ENCODE measurements around the gene ANKRA2. TPM values are rescaled to one million over a fixed set of nuclear protein-coding genes. Genes with fewer than 3 reads are reported as not detected.

ANKRA2 gene
- total RNA-seq, 2 donors from 2014 or later, result 17.5 to 18.3 TPM

DNA sequence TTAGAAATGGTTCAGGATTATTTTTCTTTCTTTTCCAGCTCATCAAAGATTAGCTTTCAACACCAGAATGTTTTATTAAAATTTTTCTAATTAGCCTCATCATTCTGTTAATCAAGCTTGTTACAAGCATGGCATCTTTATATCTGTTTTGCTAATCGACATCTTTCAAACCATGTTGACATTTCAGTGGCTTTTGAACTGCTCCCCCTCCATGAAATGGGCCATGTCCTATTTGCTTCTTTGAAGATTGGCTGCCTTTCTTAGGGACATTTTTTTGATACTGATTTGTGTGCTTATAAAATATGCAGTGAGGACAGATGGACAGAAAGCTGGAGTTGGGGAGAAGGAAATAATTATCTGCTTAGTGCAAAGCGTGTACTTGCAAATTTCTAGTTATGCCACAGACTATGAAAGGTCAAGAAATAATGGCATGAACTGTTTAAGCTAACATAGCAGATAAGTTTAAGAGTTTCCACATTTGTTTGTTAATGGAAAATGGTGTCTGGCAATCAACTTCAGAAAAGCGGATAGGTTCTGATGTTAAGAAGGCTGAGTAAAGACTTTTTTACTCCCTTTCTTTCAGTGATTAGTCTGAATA, 39.7 kb downstream of the ANKRA2 start:
- Histone ChIP-seq H3K27ac (no peak overlapping the region), H3K27me3 (no peaks in the 10 kb centered on the region), H3K4me1 (no peaks in the 10 kb centered on the region), H3K9ac (ENCODE audit: low read depth in 2 of 2, low read length in 2 of 2) (no peak overlapping the region), H3K36me3 (no peaks in the 10 kb centered on the region), H3K9me3 (no peaks in the 10 kb centered on the region), H3K4me3 (no peak overlapping the region)
- no peak for DNase-seq
- intact Hi-C loops (cut with DNase I), result no loop called here
- TF ChIP-seq, protein P1, sequence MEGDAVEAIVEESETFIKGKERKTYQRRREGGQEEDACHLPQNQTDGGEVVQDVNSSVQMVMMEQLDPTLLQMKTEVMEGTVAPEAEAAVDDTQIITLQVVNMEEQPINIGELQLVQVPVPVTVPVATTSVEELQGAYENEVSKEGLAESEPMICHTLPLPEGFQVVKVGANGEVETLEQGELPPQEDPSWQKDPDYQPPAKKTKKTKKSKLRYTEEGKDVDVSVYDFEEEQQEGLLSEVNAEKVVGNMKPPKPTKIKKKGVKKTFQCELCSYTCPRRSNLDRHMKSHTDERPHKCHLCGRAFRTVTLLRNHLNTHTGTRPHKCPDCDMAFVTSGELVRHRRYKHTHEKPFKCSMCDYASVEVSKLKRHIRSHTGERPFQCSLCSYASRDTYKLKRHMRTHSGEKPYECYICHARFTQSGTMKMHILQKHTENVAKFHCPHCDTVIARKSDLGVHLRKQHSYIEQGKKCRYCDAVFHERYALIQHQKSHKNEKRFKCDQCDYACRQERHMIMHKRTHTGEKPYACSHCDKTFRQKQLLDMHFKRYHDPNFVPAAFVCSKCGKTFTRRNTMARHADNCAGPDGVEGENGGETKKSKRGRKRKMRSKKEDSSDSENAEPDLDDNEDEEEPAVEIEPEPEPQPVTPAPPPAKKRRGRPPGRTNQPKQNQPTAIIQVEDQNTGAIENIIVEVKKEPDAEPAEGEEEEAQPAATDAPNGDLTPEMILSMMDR (IDR thresholded peaks at IDR 0.05), result no peak

DNA sequence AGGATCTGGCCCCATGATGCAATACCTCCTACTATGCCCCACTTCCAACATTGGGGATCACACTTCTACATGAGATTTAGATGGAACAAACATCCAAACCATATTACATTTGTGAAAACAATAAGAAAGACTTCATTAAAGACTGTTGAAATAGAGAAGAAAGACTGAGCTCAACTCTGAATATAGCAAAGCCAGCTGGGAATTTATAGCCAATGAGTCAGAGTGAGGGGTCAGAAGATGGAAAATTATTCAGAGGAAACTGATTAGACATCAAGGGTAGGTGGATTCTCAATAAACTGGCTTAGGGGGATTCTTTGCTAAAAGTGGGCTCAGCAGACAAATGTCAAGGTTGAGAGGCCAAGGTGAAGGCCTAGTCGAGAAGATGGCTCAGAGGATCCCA, 41.6 kb downstream of the ANKRA2 start:
- no peak overlapping the region for H3K27ac ChIP-seq
- H3K36me3 ChIP-seq, result no peaks in the 10 kb centered on the region
- TF ChIP-seq, protein P1 (IDR thresholded peaks at IDR 0.05), result no peak
- H3K27me3 ChIP-seq, result no peaks in the 10 kb centered on the region
- no peak overlapping the region for H3K4me3 ChIP-seq
- intact Hi-C loops (cut with DNase I), result no loop called here
- no peaks in the 10 kb centered on the region for H3K9me3 ChIP-seq
- no peak for DNase-seq
- H3K4me1 ChIP-seq, result no peaks in the 10 kb centered on the region
- H3K9ac ChIP-seq (ENCODE audit: low read depth in 2 of 2, low read length in 2 of 2), result no peak overlapping the region

DNA sequence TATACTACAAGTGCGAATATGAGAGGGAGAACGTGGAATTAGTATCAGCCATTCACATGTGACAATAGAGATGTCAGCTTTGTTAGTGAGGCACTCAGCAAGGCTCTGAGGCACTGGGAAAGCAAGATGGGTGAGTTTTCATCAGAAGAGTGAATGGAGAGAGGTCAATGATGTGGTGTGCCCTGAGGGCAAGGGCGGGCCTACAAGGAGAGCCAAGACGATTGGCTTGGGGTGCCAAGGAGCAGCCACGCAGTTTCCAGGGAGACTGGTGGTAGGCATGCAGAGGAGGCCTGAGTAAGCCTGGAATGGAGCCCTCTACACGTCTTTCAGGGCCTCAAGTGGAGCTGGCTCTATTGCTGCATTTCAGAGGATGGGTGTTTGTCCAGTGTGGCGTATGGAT, 42.5 kb downstream of the ANKRA2 start:
- intact Hi-C loops (cut with DNase I), result no loop called here
- no peaks in the 10 kb centered on the region for H3K4me1 ChIP-seq
- H3K36me3 ChIP-seq, result no peaks in the 10 kb centered on the region
- H3K27me3 ChIP-seq, result no peaks in the 10 kb centered on the region
- H3K4me3 ChIP-seq, result no peak overlapping the region
- TF ChIP-seq, protein P1 (IDR thresholded peaks at IDR 0.05), result no peak
- H3K9ac ChIP-seq (ENCODE audit: low read depth in 2 of 2, low read length in 2 of 2), result no peak overlapping the region
- H3K9me3 ChIP-seq, result no peaks in the 10 kb centered on the region
- no peak for DNase-seq
- H3K27ac ChIP-seq, result no peak overlapping the region

DNA sequence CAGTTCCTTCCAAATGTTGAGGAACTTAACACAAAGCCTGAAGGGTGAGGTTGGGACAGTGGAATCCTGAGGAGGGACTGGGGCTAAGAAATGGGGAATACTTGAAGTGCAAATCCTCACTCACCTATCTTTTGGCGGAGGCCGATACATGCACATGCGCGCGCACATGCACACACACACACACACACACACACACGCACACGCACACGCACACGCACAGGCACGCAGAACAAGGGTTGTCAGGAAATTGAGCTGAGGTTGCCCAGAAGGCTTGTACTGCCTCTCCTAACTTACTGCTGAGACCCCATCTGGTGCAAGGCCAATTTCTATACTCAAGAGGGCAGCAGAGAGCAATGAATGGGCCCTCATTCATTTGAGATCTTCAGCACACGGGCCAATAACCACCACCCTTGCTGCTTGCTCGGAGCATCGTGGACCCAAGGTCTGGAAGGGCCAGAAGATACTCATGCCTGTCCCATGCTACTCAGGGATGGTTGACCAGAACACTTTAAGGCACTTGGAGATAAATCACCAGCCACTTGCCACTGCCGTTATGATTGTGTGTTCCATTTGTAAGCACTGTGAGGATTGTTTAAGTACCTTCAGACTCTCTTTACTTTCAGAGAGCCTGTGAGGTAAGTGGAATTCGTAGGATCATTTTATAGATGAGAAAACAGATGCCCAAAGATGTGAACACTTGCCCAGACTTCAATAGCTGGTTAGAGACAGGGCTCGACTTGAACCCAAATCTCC, 45.7 kb downstream of the ANKRA2 start:
- Histone ChIP-seq H3K4me1 (peaks cover 4% of the 10 kb centered on the region), H3K4me3 (no peak overlapping the region), H3K27ac (no peak overlapping the region), H3K9ac (ENCODE audit: low read depth in 2 of 2, low read length in 2 of 2) (no peak overlapping the region), H3K36me3 (no peaks in the 10 kb centered on the region), H3K27me3 (no peaks in the 10 kb centered on the region), H3K9me3 (no peaks in the 10 kb centered on the region)
- peak; percentile 81 for DNase-seq
- intact Hi-C loops (cut with DNase I), result loop anchor here (2.0 kb wide), 1 partner anchor 17 kb away; no protein-coding TSS in a partner anchor
- TF ChIP-seq, protein P1 (IDR thresholded peaks at IDR 0.05), result peak; percentile 66

DNA sequence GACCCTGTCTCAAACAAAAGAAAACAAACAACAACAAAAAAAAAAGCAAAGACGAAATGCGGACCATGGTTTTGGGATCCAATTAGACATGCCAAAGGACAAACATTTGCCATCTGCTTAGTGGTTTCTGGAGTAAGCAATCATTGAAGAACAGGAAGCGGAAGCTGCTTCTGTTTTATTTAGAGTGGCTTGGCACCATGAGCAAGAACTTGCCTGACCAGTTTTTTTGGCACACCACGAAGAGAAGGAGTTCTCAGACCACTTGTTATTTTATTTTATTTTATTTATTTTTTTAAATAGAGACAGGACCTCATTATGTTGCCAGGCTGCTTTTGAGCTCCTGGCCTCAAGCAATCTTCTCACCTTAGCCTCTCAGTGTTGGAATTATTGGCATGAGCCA, 50.2 kb downstream of the ANKRA2 start:
- TF ChIP-seq, protein P1 (IDR thresholded peaks at IDR 0.05), result no peak
- intact Hi-C loops (cut with DNase I), result no loop called here
- peak; percentile 73 for DNase-seq

More for the DNA sequence above, 50.2 kb downstream of the ANKRA2 start:
- Histone ChIP-seq H3K27me3 (no peaks in the 10 kb centered on the region), H3K27ac (peak overlapping the region; percentile 68), H3K36me3 (no peaks in the 10 kb centered on the region), H3K9me3 (no peaks in the 10 kb centered on the region), H3K9ac (ENCODE audit: low read depth in 2 of 2, low read length in 2 of 2) (no peak overlapping the region), H3K4me3 (no peak overlapping the region), H3K4me1 (peaks cover 4% of the 10 kb centered on the region)
